Activated B cell treated with CpG ODN at 0.5 μM for 24 hours (primary cell): ENCODE data around the gene CLMN. TPM values are rescaled to one million over a fixed set of nuclear protein-coding genes. Genes with fewer than 3 reads are reported as not detected.

Experiments
- ATAC-seq: fragments of 200-7000 bp; cut with Tn5 transposase; one replicate; pipeline ENCODE4 v1.10.0; 2021; ENCODE audit warnings: low read depth, mild to moderate bottlenecking, moderate library complexity
- CTCF ChIA-PET: fragments of 350-600 bp; sonication (Branson Sonifier 250); formaldehyde crosslinking; loops from one replicate; lab custom pipeline; 2021; ENCODE audit warnings: antibody characterized with exemption; lab: Charles Lee
- POLR2A ChIA-PET: fragments of 350-600 bp; sonication (Branson Sonifier 250); formaldehyde crosslinking; loops from one replicate; lab custom pipeline; 2021; ENCODE audit warnings: antibody characterized with exemption; lab: Charles Lee
- DNase-seq: peaks from one replicate; pipeline ENCODE4 v3.0.0; 2022
- H3K27ac Mint-ChIP-seq: one replicate; pipeline ENCODE4 v1.8.0; 2020; ENCODE audit warnings: mixed read lengths
- H3K27me3 Mint-ChIP-seq: one replicate; pipeline ENCODE4 v1.8.0; 2021; ENCODE audit warnings: mixed read lengths
- H3K36me3 Mint-ChIP-seq: one replicate; pipeline ENCODE4 v1.8.0; 2021; ENCODE audit warnings: low read depth, mixed read lengths
- H3K4me1 Mint-ChIP-seq: one replicate; pipeline ENCODE4 v1.8.0; 2021; ENCODE audit warnings: mixed read lengths
- H3K4me3 Mint-ChIP-seq: one replicate; pipeline ENCODE4 v1.8.0; 2020; ENCODE audit warnings: mild to moderate bottlenecking, mixed read lengths
- H3K9me3 Mint-ChIP-seq: one replicate; pipeline ENCODE4 v1.8.0; 2020; ENCODE audit warnings: mixed read lengths
- intact Hi-C: fragments of 100-400 bp; cut with micrococcal nuclease; formaldehyde crosslinking; loops from one replicate; pipeline ENCODE4 v1.15.1; 2024
- total RNA-seq: library from RNA; stranded (reverse); gene quantifications from 2 replicates; pipeline ENCODE4 v1.2.3, GENCODE V29; 2022
- TF ChIP-seq, protein P1 (sequence below): fragments of 200-600 bp; IDR thresholded peaks from one replicate; pipeline ENCODE4 v1.8.0; 2022; ENCODE audit warnings: antibody characterized with exemption, mild to moderate bottlenecking

CLMN gene
- total RNA-seq, 1 donor from 2014 or later, result 23.9 TPM

DNA sequence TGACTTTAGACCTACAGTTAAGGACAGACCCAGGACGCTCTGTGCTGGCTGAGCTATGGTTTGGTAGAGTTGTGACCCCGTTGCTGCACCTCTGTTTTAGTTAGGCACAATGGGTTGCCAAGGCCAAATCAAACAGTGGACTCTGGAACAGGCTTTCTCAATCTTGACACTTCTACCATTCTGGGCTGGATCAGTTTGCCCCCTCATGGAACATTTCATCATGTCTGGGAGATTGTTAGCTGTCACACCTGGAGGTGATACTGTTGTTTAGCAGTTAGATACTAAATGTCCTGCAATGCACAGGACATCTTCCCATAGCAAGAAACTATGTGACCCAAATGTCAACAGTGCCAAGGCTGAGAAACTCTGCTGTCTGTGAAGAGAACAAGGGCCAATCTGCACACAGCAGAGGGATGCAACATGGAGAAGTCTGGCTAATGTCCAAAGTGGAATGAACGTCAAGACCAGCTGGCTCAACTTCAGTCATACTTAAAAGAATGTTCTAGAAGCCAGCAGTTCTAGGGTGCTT is 96.8 kb downstream of the CLMN start:
- DNase-seq (no peak), ATAC-seq (no peak)
- peaks cover 46% of the 10 kb centered on the region for H3K36me3 Mint-ChIP-seq
- TF ChIP-seq, protein P1, sequence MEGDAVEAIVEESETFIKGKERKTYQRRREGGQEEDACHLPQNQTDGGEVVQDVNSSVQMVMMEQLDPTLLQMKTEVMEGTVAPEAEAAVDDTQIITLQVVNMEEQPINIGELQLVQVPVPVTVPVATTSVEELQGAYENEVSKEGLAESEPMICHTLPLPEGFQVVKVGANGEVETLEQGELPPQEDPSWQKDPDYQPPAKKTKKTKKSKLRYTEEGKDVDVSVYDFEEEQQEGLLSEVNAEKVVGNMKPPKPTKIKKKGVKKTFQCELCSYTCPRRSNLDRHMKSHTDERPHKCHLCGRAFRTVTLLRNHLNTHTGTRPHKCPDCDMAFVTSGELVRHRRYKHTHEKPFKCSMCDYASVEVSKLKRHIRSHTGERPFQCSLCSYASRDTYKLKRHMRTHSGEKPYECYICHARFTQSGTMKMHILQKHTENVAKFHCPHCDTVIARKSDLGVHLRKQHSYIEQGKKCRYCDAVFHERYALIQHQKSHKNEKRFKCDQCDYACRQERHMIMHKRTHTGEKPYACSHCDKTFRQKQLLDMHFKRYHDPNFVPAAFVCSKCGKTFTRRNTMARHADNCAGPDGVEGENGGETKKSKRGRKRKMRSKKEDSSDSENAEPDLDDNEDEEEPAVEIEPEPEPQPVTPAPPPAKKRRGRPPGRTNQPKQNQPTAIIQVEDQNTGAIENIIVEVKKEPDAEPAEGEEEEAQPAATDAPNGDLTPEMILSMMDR, result no peak
- no peak overlapping the region for H3K27ac Mint-ChIP-seq
- CTCF ChIA-PET, result interaction anchor here (0.5 kb wide), 1 partner anchor 85 kb away, joined by 3 read pairs; no protein-coding TSS in a partner anchor
- no peaks in the 10 kb centered on the region for H3K4me1 Mint-ChIP-seq
- intact Hi-C loops, result no loop called here
- POLR2A ChIA-PET, result interaction anchor here (0.6 kb wide), 1 partner anchor 478 kb away, joined by 3 read pairs; no protein-coding TSS in a partner anchor
- H3K27me3 Mint-ChIP-seq, result no peaks in the 10 kb centered on the region
- H3K9me3 Mint-ChIP-seq, result no peaks in the 10 kb centered on the region
- H3K4me3 Mint-ChIP-seq, result no peak overlapping the region

DNA sequence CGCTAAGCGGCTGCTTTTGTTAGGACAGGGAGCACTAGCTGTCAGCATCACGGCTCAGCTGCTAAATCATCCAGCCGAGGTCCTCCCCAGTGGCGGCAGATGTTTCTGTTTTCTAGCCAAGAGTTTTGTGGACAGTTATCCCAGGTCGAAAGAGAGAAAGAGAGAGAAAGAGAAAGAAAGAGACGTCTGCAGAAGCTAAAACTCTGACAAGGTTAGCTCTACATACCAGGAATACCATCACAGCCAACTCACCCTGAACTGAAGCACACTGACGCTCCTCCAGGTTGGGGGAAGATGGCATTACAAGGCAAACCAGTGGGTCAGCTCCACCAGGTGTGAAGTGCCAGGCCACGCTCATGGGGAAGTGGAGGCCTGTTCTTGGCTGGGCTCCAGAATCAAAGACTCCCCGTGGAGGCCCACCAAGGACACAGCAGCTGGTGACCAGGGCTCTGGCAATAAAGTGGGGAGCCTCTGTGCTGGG is 97.5 kb downstream of the CLMN start:
- ChIA-PET POLR2A (interaction anchor here (0.6 kb wide), 1 partner anchor 478 kb away, joined by 3 read pairs; no protein-coding TSS in a partner anchor), CTCF (no interaction called here)
- TF ChIP-seq, protein P1, result no peak
- Mint-ChIP-seq H3K36me3 (peaks cover 47% of the 10 kb centered on the region), H3K9me3 (no peaks in the 10 kb centered on the region), H3K4me3 (no peak overlapping the region), H3K27me3 (no peaks in the 10 kb centered on the region), H3K4me1 (no peaks in the 10 kb centered on the region), H3K27ac (no peak overlapping the region)
- no peak for DNase-seq
- ATAC-seq, result no peak
- intact Hi-C loops, result no loop called here

DNA sequence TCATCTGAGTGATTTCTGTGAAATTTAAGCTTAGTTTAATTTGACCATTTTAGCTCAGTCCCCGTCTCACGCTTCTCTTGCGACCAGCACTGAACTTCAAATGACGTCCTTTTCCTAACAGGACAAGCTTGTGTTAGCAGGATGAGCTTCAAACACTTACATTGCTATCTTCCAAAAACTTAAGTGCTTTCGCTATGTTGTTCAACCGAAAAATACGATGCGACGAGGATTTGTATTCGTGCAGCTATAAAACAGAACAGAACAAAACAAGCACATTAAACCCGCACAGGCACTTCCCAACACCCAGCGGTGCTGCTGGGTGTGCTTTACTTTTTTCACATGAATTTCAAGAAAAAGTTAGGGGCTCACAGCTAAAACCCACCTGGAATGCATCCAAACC is 98.2 kb downstream of the CLMN start:
- Mint-ChIP-seq H3K4me3 (no peak overlapping the region), H3K27ac (no peak overlapping the region)
- CTCF ChIA-PET, result no interaction called here

DNA sequence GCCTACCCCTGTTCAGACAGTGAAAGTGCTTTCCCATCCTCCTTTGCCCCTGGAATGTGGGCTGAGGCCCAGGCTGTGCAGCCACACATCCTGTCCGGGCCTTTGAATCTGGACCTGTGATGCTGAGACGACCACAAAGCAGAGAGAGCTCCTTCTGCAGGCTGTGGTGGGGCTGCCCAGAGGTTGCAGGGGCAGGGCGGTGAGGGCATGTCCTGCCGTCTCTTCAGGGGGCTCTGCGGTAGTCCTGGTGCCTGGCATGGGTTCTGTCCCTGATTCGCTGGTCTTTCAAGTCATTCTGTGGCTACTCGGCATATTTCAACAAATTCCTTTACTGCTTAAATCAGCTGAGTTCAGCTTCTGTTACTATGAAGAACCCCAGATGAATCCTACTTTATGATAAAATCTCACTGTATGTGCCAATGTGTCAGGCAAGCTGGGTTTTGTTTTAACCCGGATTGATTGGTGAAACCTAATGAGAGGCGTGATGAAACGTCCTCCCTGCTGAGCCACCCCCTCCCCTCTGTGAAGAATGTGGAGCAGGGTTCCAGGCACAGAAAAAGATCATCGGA is 99.0 kb downstream of the CLMN start:
- CTCF ChIA-PET, result no interaction called here
- no peak for ATAC-seq
- Mint-ChIP-seq H3K9me3 (peaks cover 7% of the 10 kb centered on the region), H3K36me3 (peaks cover 53% of the 10 kb centered on the region), H3K4me3 (no peak overlapping the region), H3K4me1 (peaks cover 7% of the 10 kb centered on the region), H3K27me3 (no peaks in the 10 kb centered on the region), H3K27ac (no peak overlapping the region)
- intact Hi-C loops, result no loop called here
- POLR2A ChIA-PET, result no interaction called here
- no peak for DNase-seq
- TF ChIP-seq, protein P1, result no peak

More for the DNA sequence above, 98.2 kb downstream of the CLMN start:
- POLR2A ChIA-PET, result no interaction called here
- intact Hi-C loops, result no loop called here
- DNase-seq (no peak), ATAC-seq (no peak)
- Mint-ChIP-seq H3K4me1 (no peaks in the 10 kb centered on the region), H3K36me3 (peaks cover 48% of the 10 kb centered on the region), H3K9me3 (peaks cover 2% of the 10 kb centered on the region), H3K27me3 (no peaks in the 10 kb centered on the region)
- TF ChIP-seq, protein P1, result no peak

DNA sequence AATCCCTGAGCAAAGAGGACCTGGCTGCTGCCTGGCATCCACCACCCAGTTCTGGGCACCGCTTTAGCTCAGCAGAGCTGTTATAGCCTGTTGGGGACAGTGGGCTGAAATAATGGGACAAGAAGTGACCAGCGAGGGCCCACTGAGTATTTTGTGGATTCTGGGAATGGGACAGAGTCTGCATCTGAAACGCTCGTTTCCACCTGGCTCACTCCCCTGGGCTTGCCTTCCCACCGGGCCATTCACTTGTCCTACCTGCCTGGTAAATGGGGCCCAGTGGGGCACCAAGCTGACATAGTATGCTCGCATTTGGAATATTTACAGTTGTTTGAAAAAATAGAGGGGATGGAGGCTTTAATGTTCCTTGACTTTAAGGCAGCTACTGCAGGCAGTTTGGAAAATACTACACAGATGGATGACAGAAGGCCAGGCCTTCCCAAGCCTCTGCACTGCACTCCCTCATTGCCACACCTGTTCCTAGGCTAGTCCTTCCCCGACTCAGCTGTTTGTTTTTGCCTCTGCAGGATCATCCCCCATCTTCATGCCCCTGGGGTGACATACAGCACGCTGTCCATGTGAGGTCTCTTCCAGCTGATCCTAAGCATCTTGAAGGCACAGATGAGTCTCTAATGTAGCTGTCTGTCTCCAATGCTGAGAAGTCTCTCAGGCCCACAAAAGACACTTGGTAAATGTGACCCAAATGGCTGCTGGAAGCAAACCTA is 101.1 kb downstream of the CLMN start:
- H3K4me3 Mint-ChIP-seq, result no peak overlapping the region
- ChIA-PET CTCF (no interaction called here), POLR2A (interaction anchor here (1.2 kb wide), 1 partner anchor 13 kb away, joined by 3 read pairs; no protein-coding TSS in a partner anchor)
- peaks cover 7% of the 10 kb centered on the region for H3K4me1 Mint-ChIP-seq
- intact Hi-C loops, result no loop called here
- TF ChIP-seq, protein P1, result no peak
- H3K27ac Mint-ChIP-seq, result no peak overlapping the region
- peaks cover 60% of the 10 kb centered on the region for H3K36me3 Mint-ChIP-seq
- no peaks in the 10 kb centered on the region for H3K27me3 Mint-ChIP-seq
- ATAC-seq (no peak), DNase-seq (no peak)
- H3K9me3 Mint-ChIP-seq, result peaks cover 7% of the 10 kb centered on the region
